GM21381 (cell line): ENCODE results near the gene CCDC158.
"Not testable (repeated sequence)": the region's sequence is repeated elsewhere in the genome, so short reads cannot be mapped to it uniquely, and the experiment has no call there.

Source experiments
- ATAC-seq: cut with Tn5 transposase; IDR thresholded peaks from one replicate; pipeline ENCODE4 v1.9.1; 2021; ENCODE audit warnings: mild to moderate bottlenecking, moderate library complexity; ENCODE audit not compliant: unreplicated experiment

CCDC158 gene

GRCh38 chr4:76420762-76421581 lies at the start of gene CCDC158:
TSS of gene CCDC158 (minus strand) at chr4:76421141. CDS start at chr4:76403207, 17,934 bp downstream.
- no peak for ATAC-seq

- no peak for ATAC-seq
Observed at GRCh38 chr4:76470532-76470931, 49.6 kb upstream of the CCDC158 start.

- ATAC-seq, result no peak
Observed at GRCh38 chr4:76470064-76470463, 49.1 kb upstream of the CCDC158 start.

GRCh38 chr4:76463568-76463967 lies 42.6 kb upstream of the CCDC158 start:
- no peak for ATAC-seq

GRCh38 chr4:76459291-76459723 lies 38.4 kb upstream of the CCDC158 start:
- ATAC-seq, result no peak

- no peak for ATAC-seq
Observed at GRCh38 chr4:76458825-76459224, 37.9 kb upstream of the CCDC158 start.

GRCh38 chr4:76458297-76458696 lies 37.4 kb upstream of the CCDC158 start:
- no peak for ATAC-seq

GRCh38 chr4:76457885-76458284 lies 36.9 kb upstream of the CCDC158 start:
- ATAC-seq, result no peak

GRCh38 chr4:76454073-76454472 lies 33.1 kb upstream of the CCDC158 start:
- ATAC-seq, result not testable (repeated sequence)

- ATAC-seq, result no peak
Observed at GRCh38 chr4:76453232-76453631, 32.3 kb upstream of the CCDC158 start.

GRCh38 chr4:76449833-76450232 lies 28.9 kb upstream of the CCDC158 start:
- ATAC-seq, result no peak

- ATAC-seq, result no peak
Observed at GRCh38 chr4:76449362-76449767, 28.4 kb upstream of the CCDC158 start.

GRCh38 chr4:76448211-76448610 lies 27.3 kb upstream of the CCDC158 start:
- no peak for ATAC-seq

GRCh38 chr4:76447393-76447851 lies 26.5 kb upstream of the CCDC158 start:
- no peak for ATAC-seq

- ATAC-seq, result no peak
Observed at GRCh38 chr4:76445911-76446310, 25.0 kb upstream of the CCDC158 start.

GRCh38 chr4:76443376-76443775 lies 22.4 kb upstream of the CCDC158 start:
- ATAC-seq, result no peak

GRCh38 chr4:76442807-76443206 lies 21.9 kb upstream of the CCDC158 start:
- ATAC-seq, result no peak

GRCh38 chr4:76441881-76442280 lies 20.9 kb upstream of the CCDC158 start:
- no peak for ATAC-seq

- no peak for ATAC-seq
Observed at GRCh38 chr4:76439491-76439890, 18.6 kb upstream of the CCDC158 start.

- no peak for ATAC-seq
Observed at GRCh38 chr4:76435528-76436319, 14.8 kb upstream of the CCDC158 start.

- no peak for ATAC-seq
Observed at GRCh38 chr4:76434901-76435527, 14.1 kb upstream of the CCDC158 start, which contains the start of gene SHROOM3. TSS of gene SHROOM3 (plus strand) at chr4:76435229. CDS start at chr4:76436053, 824 bp downstream.
